Measurements from ENCODE around the gene CFAP299. TPM values are rescaled to one million over a fixed set of nuclear protein-coding genes. Genes with fewer than 3 reads are reported as not detected.
"Not testable (repeated sequence)": the region's sequence is repeated elsewhere in the genome, so short reads cannot be mapped to it uniquely, and the experiment has no call there.

Gene CFAP299
- total RNA-seq, 1 donor, result 2.5 TPM

- DNase-seq (ENCODE audit: insufficient read length, low spot score, missing footprints), result no peak
- H3K27ac ChIP-seq (ENCODE audit: low read depth, low read length), result no peak overlapping the region
- H3K4me1 ChIP-seq (ENCODE audit: insufficient read depth, low read length), result peaks cover 13% of the 10 kb centered on the region
- peak overlapping the region; percentile 94 for H3K4me2 ChIP-seq (ENCODE audit: insufficient read depth, low read length)
- H2AFZ ChIP-seq (ENCODE audit: low read length), result no peak overlapping the region
- H4K20me1 ChIP-seq (ENCODE audit: insufficient read depth, low read length), result no peaks in the 10 kb centered on the region
- H3K36me3 ChIP-seq (ENCODE audit: insufficient read depth, low read length), result no peaks in the 10 kb centered on the region
- TF ChIP-seq, protein P1, sequence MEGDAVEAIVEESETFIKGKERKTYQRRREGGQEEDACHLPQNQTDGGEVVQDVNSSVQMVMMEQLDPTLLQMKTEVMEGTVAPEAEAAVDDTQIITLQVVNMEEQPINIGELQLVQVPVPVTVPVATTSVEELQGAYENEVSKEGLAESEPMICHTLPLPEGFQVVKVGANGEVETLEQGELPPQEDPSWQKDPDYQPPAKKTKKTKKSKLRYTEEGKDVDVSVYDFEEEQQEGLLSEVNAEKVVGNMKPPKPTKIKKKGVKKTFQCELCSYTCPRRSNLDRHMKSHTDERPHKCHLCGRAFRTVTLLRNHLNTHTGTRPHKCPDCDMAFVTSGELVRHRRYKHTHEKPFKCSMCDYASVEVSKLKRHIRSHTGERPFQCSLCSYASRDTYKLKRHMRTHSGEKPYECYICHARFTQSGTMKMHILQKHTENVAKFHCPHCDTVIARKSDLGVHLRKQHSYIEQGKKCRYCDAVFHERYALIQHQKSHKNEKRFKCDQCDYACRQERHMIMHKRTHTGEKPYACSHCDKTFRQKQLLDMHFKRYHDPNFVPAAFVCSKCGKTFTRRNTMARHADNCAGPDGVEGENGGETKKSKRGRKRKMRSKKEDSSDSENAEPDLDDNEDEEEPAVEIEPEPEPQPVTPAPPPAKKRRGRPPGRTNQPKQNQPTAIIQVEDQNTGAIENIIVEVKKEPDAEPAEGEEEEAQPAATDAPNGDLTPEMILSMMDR (IDR thresholded peaks at IDR 0.05; ENCODE audit: extremely low read depth, low read depth, low read length), result no peak
- H3K9me3 ChIP-seq (ENCODE audit: low read depth, low read length), result no peaks in the 10 kb centered on the region
- H3K79me2 ChIP-seq (ENCODE audit: insufficient read depth, low read length), result peaks cover 3% of the 10 kb centered on the region
- H3K27me3 ChIP-seq (ENCODE audit: insufficient read depth, low read length), result no peaks in the 10 kb centered on the region
- no peak overlapping the region for H3K4me3 ChIP-seq (ENCODE audit: insufficient read depth, low read length)
Observed at GRCh38 chr4:80334568-80334967, 962 bp upstream of the CFAP299 start.

DNA sequence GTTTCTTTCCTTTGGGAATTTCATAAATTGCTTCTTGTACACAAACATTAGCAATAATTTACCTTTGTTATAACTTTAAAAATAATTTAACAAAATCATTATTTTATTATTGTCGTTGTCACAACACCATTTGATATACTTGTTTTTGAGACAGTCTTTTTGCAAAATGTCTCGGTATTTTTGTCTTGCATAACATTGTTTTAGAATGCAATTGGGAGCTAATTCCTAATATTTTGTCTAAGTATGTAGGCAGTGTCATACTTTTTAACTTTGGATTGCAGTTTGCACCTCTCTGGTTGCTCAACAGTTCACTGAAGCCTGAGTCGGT lies 340 bp upstream of the CFAP299 start:
- TF ChIP-seq, protein P1 (IDR thresholded peaks at IDR 0.05; ENCODE audit: extremely low read depth, low read depth, low read length), result no peak
- H3K4me3 ChIP-seq (ENCODE audit: insufficient read depth, low read length), result peak overlapping the region; percentile 89
- peaks cover under 1% of the 10 kb centered on the region for H3K36me3 ChIP-seq (ENCODE audit: insufficient read depth, low read length)
- H3K4me1 ChIP-seq (ENCODE audit: insufficient read depth, low read length), result peaks cover 13% of the 10 kb centered on the region
- H3K27me3 ChIP-seq (ENCODE audit: insufficient read depth, low read length), result no peaks in the 10 kb centered on the region
- peaks cover 3% of the 10 kb centered on the region for H3K79me2 ChIP-seq (ENCODE audit: insufficient read depth, low read length)
- H3K4me2 ChIP-seq (ENCODE audit: insufficient read depth, low read length), result peak overlapping the region; percentile 94
- H4K20me1 ChIP-seq (ENCODE audit: insufficient read depth, low read length), result no peaks in the 10 kb centered on the region
- H3K9me3 ChIP-seq (ENCODE audit: low read depth, low read length), result no peaks in the 10 kb centered on the region
- no peak for DNase-seq (ENCODE audit: insufficient read length, low spot score, missing footprints)
- peak overlapping the region; percentile 85 for H2AFZ ChIP-seq (ENCODE audit: low read length)
- H3K27ac ChIP-seq (ENCODE audit: low read depth, low read length), result peak overlapping the region; percentile 16

- no peaks in the 10 kb centered on the region for H3K9me3 ChIP-seq (ENCODE audit: low read depth, low read length)
- peak overlapping the region; percentile 89 for H3K4me3 ChIP-seq (ENCODE audit: insufficient read depth, low read length)
- DNase-seq (ENCODE audit: insufficient read length, low spot score, missing footprints), result peak; percentile 76
Observed at GRCh38 chr4:80336582-80336981, 1.1 kb downstream of the CFAP299 start.

DNA sequence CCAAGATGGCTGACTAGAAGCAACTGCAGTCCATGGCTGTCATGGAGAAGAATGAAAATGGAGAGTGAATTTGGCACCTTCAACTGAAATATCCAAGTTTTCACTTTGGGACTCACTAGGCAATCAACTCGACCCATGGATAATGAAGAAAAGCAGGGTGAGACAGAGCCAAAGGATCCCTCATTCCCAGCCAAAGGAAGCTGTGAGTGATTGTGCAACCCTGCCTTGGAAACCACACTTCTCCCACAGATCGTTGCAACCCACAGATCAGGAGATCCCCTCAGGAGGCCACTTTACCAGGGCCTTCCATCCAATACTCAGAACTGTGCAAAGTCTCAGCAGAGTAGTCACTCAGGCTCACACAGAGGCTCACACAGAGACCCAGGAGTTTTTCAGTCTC lies 4.5 kb downstream of the CFAP299 start:
- Histone ChIP-seq H3K27ac (ENCODE audit: low read depth, low read length) (no peak overlapping the region), H3K36me3 (ENCODE audit: insufficient read depth, low read length) (peaks cover 9% of the 10 kb centered on the region)
- TF ChIP-seq, protein P1 (IDR thresholded peaks at IDR 0.05; ENCODE audit: extremely low read depth, low read depth, low read length), result no peak

More at GRCh38 chr4:80336582-80336981, 1.1 kb downstream of the CFAP299 start:
- H3K4me1 ChIP-seq (ENCODE audit: insufficient read depth, low read length), result peaks cover 13% of the 10 kb centered on the region
- TF ChIP-seq, protein P1 (IDR thresholded peaks at IDR 0.05; ENCODE audit: extremely low read depth, low read depth, low read length), result peak; percentile 51
- H4K20me1 ChIP-seq (ENCODE audit: insufficient read depth, low read length), result no peaks in the 10 kb centered on the region
- peaks cover 3% of the 10 kb centered on the region for H3K79me2 ChIP-seq (ENCODE audit: insufficient read depth, low read length)
- peak overlapping the region; percentile 94 for H3K4me2 ChIP-seq (ENCODE audit: insufficient read depth, low read length)
- H3K36me3 ChIP-seq (ENCODE audit: insufficient read depth, low read length), result peaks cover 9% of the 10 kb centered on the region
- no peak overlapping the region for H2AFZ ChIP-seq (ENCODE audit: low read length)
- H3K27ac ChIP-seq (ENCODE audit: low read depth, low read length), result no peak overlapping the region
- no peaks in the 10 kb centered on the region for H3K27me3 ChIP-seq (ENCODE audit: insufficient read depth, low read length)

DNA sequence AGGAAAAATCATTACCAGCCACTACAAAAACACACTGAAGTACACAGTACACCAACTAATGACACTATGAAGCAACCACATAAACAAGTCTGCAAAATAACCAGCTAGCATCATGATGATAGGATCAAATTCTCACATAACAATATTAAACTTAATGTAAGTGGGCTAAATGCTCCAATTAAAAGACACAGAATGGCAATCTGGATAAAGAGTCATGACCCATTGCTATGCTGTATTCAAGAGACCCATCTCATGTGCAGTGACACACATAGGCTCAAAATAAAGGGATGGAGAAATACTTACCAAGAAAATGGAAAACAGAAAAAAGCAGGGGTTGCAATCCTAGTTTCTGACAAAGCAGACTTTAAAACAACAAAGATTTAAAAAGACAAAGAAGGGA lies 7.2 kb downstream of the CFAP299 start:
- not testable (repeated sequence) for H3K79me2 ChIP-seq (ENCODE audit: insufficient read depth, low read length); H4K20me1 ChIP-seq (ENCODE audit: insufficient read depth, low read length); H3K27me3 ChIP-seq (ENCODE audit: insufficient read depth, low read length); H3K36me3 ChIP-seq (ENCODE audit: insufficient read depth, low read length); H3K27ac ChIP-seq (ENCODE audit: low read depth, low read length); DNase-seq (ENCODE audit: insufficient read length, low spot score, missing footprints); H3K9me3 ChIP-seq (ENCODE audit: low read depth, low read length); H3K4me1 ChIP-seq (ENCODE audit: insufficient read depth, low read length); H3K4me3 ChIP-seq (ENCODE audit: insufficient read depth, low read length); H3K4me2 ChIP-seq (ENCODE audit: insufficient read depth, low read length); H2AFZ ChIP-seq (ENCODE audit: low read length)

More for the DNA sequence above, 4.5 kb downstream of the CFAP299 start:
- no peaks in the 10 kb centered on the region for H4K20me1 ChIP-seq (ENCODE audit: insufficient read depth, low read length)
- H3K79me2 ChIP-seq (ENCODE audit: insufficient read depth, low read length), result peaks cover 3% of the 10 kb centered on the region
- peak overlapping the region; percentile 5 for H2AFZ ChIP-seq (ENCODE audit: low read length)
- peaks cover 9% of the 10 kb centered on the region for H3K4me1 ChIP-seq (ENCODE audit: insufficient read depth, low read length)
- no peak overlapping the region for H3K4me3 ChIP-seq (ENCODE audit: insufficient read depth, low read length)
- no peaks in the 10 kb centered on the region for H3K27me3 ChIP-seq (ENCODE audit: insufficient read depth, low read length)
- no peak overlapping the region for H3K4me2 ChIP-seq (ENCODE audit: insufficient read depth, low read length)
- no peak for DNase-seq (ENCODE audit: insufficient read length, low spot score, missing footprints)
- no peaks in the 10 kb centered on the region for H3K9me3 ChIP-seq (ENCODE audit: low read depth, low read length)
